A549 (cell line): ENCODE data around the gene AP2B1. TPM values are rescaled to one million over a fixed set of nuclear protein-coding genes. Genes with fewer than 3 reads are reported as not detected.

Experiments used
- ATAC-seq, 2 experiments: fragments of 200-7000 bp in 1 of 2; fragments of >200 bp in 1 of 2; cut with Nextera tagmentation in 1 of 2; cut with Tn5 transposase in 1 of 2; 3 replicates each; pipeline versions ENCODE4 v1.8.0 to v1.9.1; 2018 to 2020; ENCODE audit warnings: mild to moderate bottlenecking in 1 of 2, moderate library complexity in 1 of 2
- CTCF ChIA-PET: fragments of 300-600 bp; sonication (Branson Sonifier 250); formaldehyde crosslinking; extraction: SDS; loops from one replicate; lab custom pipeline; 2021; ENCODE audit warnings: antibody characterized with exemption, inconsistent platforms; lab: Yijun Ruan, JAX
- POLR2A ChIA-PET: fragments of 350-600 bp; formaldehyde crosslinking; extraction: SDS; loops from one replicate; lab custom pipeline; 2021; ENCODE audit warnings: antibody characterized with exemption, inconsistent platforms; lab: Yijun Ruan, JAX
- DNase-seq, 2 experiments: peaks; one replicate each; pipeline versions ENCODE4 v3.0.0 to v3.0.0-alpha.2; 2011 to 2016; ENCODE audit warnings: low read depth in 1 of 2, low spot score in 1 of 2
- FAIRE-seq: peaks from 2 replicates; lab custom pipeline; 2011; peaks lifted over from hg19 to GRCh38; lab: Jason Lieb, UNC
- H3K27ac ChIP-seq, 2 experiments: fragments of >200 bp; sonication (Bioruptor Twin); formaldehyde crosslinking; 3 replicates each; pipeline ENCODE4 v1.5.1; 2016 to 2017
- H3K4me1 ChIP-seq: fragments of >200 bp; sonication (Bioruptor Twin); formaldehyde crosslinking; 3 replicates; pipeline ENCODE4 v1.6.1; 2016
- H3K4me2 ChIP-seq: fragments of >200 bp; sonication (Bioruptor Twin); formaldehyde crosslinking; 3 replicates; pipeline ENCODE4 v1.6.1; 2016
- H3K4me3 ChIP-seq: fragments of >200 bp; sonication (Bioruptor Twin); formaldehyde crosslinking; 3 replicates; pipeline ENCODE4 v1.5.1; 2016
- H3K9me3 ChIP-seq: fragments of >200 bp; sonication (Bioruptor Twin); formaldehyde crosslinking; 3 replicates; pipeline ENCODE4 v1.6.1; 2016
- BHLHE40 ChIP-seq: IDR thresholded peaks from 2 replicates; pipeline ENCODE4 v1.6.1; 2012; ENCODE audit warnings: low read depth, low read length, inconsistent platforms
- CBX2 ChIP-seq: fragments of 200-600 bp; sonication (generic); IDR thresholded peaks from 2 replicates; pipeline ENCODE4 v1.6.1; 2016; ENCODE audit warnings: low read depth, mild to moderate bottlenecking, borderline replicate concordance
- CEBPB ChIP-seq, 2 experiments: fragments of >200 bp in 1 of 2; sonication (Bioruptor Twin) in 1 of 2; formaldehyde crosslinking in 1 of 2; IDR thresholded peaks; 2 replicates each; pipeline ENCODE4 v1.6.1; 2012 to 2016
- CHD2 ChIP-seq: fragments of 150-350 bp; IDR thresholded peaks from 2 replicates; pipeline ENCODE4 v1.6.1; 2014; ENCODE audit warnings: low read length; ENCODE audit not compliant: partially characterized antibody
- EHMT2 ChIP-seq: fragments of 200-600 bp; sonication (generic); IDR thresholded peaks from 2 replicates; pipeline ENCODE4 v1.6.1; 2016; ENCODE audit warnings: antibody characterized with exemption, low read depth, mild to moderate bottlenecking, moderate library complexity
- EP300 ChIP-seq, 2 experiments: fragments of >200 bp; sonication (Bioruptor Twin); formaldehyde crosslinking; IDR thresholded peaks; 2 replicates in 1 of 2; 3 replicates in 1 of 2; pipeline ENCODE4 v1.6.1; 2016 to 2017
- ESRRA ChIP-seq: fragments of 150-350 bp; IDR thresholded peaks from 2 replicates; pipeline ENCODE4 v1.6.1; 2014; ENCODE audit warnings: mild to moderate bottlenecking, low read length, borderline replicate concordance
- FOSB ChIP-seq: fragments of 250-450 bp; sonication (Bioruptor Pico); IDR thresholded peaks from 2 replicates; pipeline ENCODE4 v1.5.0; 2020; ENCODE audit warnings: mild to moderate bottlenecking, moderate library complexity
- GATA3 ChIP-seq: IDR thresholded peaks from 2 replicates; pipeline ENCODE4 v1.6.1; 2012; ENCODE audit warnings: borderline replicate concordance
- HDAC2 ChIP-seq: fragments of 200-600 bp; sonication (generic); IDR thresholded peaks from 2 replicates; pipeline ENCODE4 v1.6.1; 2016
- HES2 ChIP-seq: fragments of >200 bp; sonication (Bioruptor Twin); formaldehyde crosslinking; IDR thresholded peaks from 2 replicates; pipeline ENCODE4 v1.6.1; 2016
- HEYL ChIP-seq: fragments of 250-450 bp; sonication (Bioruptor Pico); IDR thresholded peaks from 2 replicates; pipeline ENCODE4 v1.8.0; 2021; ENCODE audit warnings: mild to moderate bottlenecking, moderate library complexity
- HOXB5 ChIP-seq: fragments of 250-450 bp; sonication (Bioruptor Pico); IDR thresholded peaks from 2 replicates; pipeline ENCODE4 v1.5.0; 2020; ENCODE audit warnings: mild to moderate bottlenecking, moderate library complexity
- MAX ChIP-seq: IDR thresholded peaks from 2 replicates; pipeline ENCODE4 v1.6.1; 2012
- MAZ ChIP-seq: fragments of 150-350 bp; IDR thresholded peaks from 2 replicates; pipeline ENCODE4 v1.6.1; 2014; ENCODE audit warnings: antibody characterized with exemption, low read depth, low read length, borderline replicate concordance
- NPAS2 ChIP-seq: fragments of 250-450 bp; sonication (Bioruptor Pico); IDR thresholded peaks from 2 replicates; pipeline ENCODE4 v1.8.0; 2022; ENCODE audit warnings: mild to moderate bottlenecking, moderate library complexity, borderline replicate concordance
- NR3C1 ChIP-seq: fragments of >200 bp; sonication (Bioruptor Twin); formaldehyde crosslinking; IDR thresholded peaks from 3 replicates; pipeline ENCODE4 v1.6.1; 2017
- PHF8 ChIP-seq: fragments of 200-600 bp; sonication (generic); IDR thresholded peaks from 2 replicates; pipeline ENCODE4 v1.6.1; 2016; ENCODE audit warnings: low read depth, mild to moderate bottlenecking, antibody characterized with exemption, moderate library complexity, borderline replicate concordance
- POLR2A ChIP-seq: IDR thresholded peaks from 2 replicates; pipeline ENCODE4 v1.6.1; 2012; ENCODE audit warnings: mild to moderate bottlenecking, low read length
- SREBF2 ChIP-seq: fragments of 450-650 bp; IDR thresholded peaks from 2 replicates; pipeline ENCODE4 v1.6.1; 2014; ENCODE audit warnings: mild to moderate bottlenecking, moderate library complexity
- TP53 ChIP-seq: fragments of 250-450 bp; sonication (Bioruptor Pico); IDR thresholded peaks from 2 replicates; pipeline ENCODE4 v1.5.0; 2021; ENCODE audit warnings: mild to moderate bottlenecking, moderate library complexity
- ZFP36 ChIP-seq: fragments of 450-650 bp; IDR thresholded peaks from 2 replicates; pipeline ENCODE4 v1.6.1; 2014; ENCODE audit warnings: borderline replicate concordance; ENCODE audit not compliant: partially characterized antibody
- ZNF302 ChIP-seq: fragments of 250-450 bp; sonication (Bioruptor Pico); IDR thresholded peaks from 2 replicates; pipeline ENCODE4 v1.9.0; 2021; ENCODE audit warnings: inconsistent platforms, mild to moderate bottlenecking, moderate library complexity
- WGBS: methylation state at CpG from one replicate; pipeline ENCODE4 v1.1.6; 2017; ENCODE audit errors: missing lambda C conversion rate; 5-methylcytosine and 5-hydroxymethylcytosine counted together
- polyA plus RNA-seq, 4 experiments: library from polyadenylated mRNA; depleted of rRNA in 3 of 4; stranded (reverse); fragments of >200 nt; fragmentation: RNase III in 1 of 4; extraction: RNeasy Plus Mini Kit Qiagen cat#74134 plus additional on column Dnase treatment in 1 of 4; gene quantifications; 2 replicates in 3 of 4; 3 replicates in 1 of 4; pipeline ENCODE4 v1.2.3, GENCODE V29; 2011 to 2017
- TF ChIP-seq, protein P1 (sequence below): IDR thresholded peaks from 2 replicates; pipeline ENCODE4 v1.6.1; 2012
- TF ChIP-seq, protein P2 (sequence below): IDR thresholded peaks from 2 replicates; pipeline ENCODE4 v1.6.1; 2012; ENCODE audit warnings: low read depth, borderline replicate concordance

AP2B1 gene
- polyA plus RNA-seq, 2 of the 4 experiments (the other 2 are of a cell fraction), result 110 to 278 TPM

GRCh38 chr17:35708149-35708548 is 121.0 kb downstream of the AP2B1 start:
- no peak overlapping the region for H3K4me2 ChIP-seq
- peak in 1 of 2 experiments; percentile 41; a peak in 1 of 6 replicates for ATAC-seq
- H3K27ac ChIP-seq, result no peak overlapping the region
- TF ChIP-seq MAX (no peak), ZNF302 (no peak), EP300 (IDR thresholded peaks at IDR 0.05) (no peak), PHF8 (no peak), TP53 (CRISPR knock-in tag) (no peak)
- TF ChIP-seq, protein P1, sequence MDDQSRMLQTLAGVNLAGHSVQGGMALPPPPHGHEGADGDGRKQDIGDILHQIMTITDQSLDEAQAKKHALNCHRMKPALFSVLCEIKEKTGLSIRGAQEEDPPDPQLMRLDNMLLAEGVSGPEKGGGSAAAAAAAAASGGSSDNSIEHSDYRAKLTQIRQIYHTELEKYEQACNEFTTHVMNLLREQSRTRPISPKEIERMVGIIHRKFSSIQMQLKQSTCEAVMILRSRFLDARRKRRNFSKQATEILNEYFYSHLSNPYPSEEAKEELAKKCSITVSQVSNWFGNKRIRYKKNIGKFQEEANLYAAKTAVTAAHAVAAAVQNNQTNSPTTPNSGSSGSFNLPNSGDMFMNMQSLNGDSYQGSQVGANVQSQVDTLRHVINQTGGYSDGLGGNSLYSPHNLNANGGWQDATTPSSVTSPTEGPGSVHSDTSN, result no peak
- TF ChIP-seq, all 56 proteins: peak for 0
- POLR2A ChIA-PET, result no interaction called here
- H3K9me3 ChIP-seq, result no peaks in the 10 kb centered on the region
- 76% methylated on average over 3 of the region's 3 CpGs for WGBS
- no peak overlapping the region for H3K4me3 ChIP-seq
- FAIRE-seq (no peak), DNase-seq (no peak)
- CTCF ChIA-PET, result interaction anchor here (0.7 to 3.5 kb wide), 7 partner anchors 17 to 95 kb away, joined by 3 to 14 read pairs (median 5); no protein-coding TSS in a partner anchor
- H3K4me1 ChIP-seq, result peaks cover 31% of the 10 kb centered on the region

- POLR2A ChIA-PET, result no interaction called here
Observed at GRCh38 chr17:35708951-35709350, 121.8 kb downstream of the AP2B1 start.

GRCh38 chr17:35709874-35710273 is 122.8 kb downstream of the AP2B1 start:
- Histone ChIP-seq H3K27ac (peak overlapping the region; percentile 4 to 27; a peak in 2 of 6 replicates), H3K4me1 (peaks cover 29% of the 10 kb centered on the region), H3K4me2 (no peak overlapping the region; the same call in 2 of the 3 replicates), H3K4me3 (no peak overlapping the region), H3K9me3 (no peaks in the 10 kb centered on the region)
- ATAC-seq, result no peak
- no peak for DNase-seq
- FAIRE-seq, result no peak
- TF ChIP-seq, protein P2, sequence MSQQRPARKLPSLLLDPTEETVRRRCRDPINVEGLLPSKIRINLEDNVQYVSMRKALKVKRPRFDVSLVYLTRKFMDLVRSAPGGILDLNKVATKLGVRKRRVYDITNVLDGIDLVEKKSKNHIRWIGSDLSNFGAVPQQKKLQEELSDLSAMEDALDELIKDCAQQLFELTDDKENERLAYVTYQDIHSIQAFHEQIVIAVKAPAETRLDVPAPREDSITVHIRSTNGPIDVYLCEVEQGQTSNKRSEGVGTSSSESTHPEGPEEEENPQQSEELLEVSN, result no peak
- no peak for TF ChIP-seq NR3C1
- TF ChIP-seq NPAS2 (CRISPR knock-in tag), result no peak
- TF ChIP-seq HES2, result no peak
- no peak for TF ChIP-seq TP53 (CRISPR knock-in tag)
- TF ChIP-seq CBX2, result no peak
- no peak for TF ChIP-seq PHF8
- no peak for TF ChIP-seq SREBF2
- no peak for TF ChIP-seq HDAC2
- ChIA-PET POLR2A (no interaction called here), CTCF (interaction anchor here (0.9 to 2.7 kb wide), 11 partner anchors 9 to 170 kb away, joined by 3 to 19 read pairs (median 5); no protein-coding TSS in a partner anchor)
- 92% methylated on average over 3 of the region's 3 CpGs for WGBS

More at GRCh38 chr17:35708951-35709350, 121.8 kb downstream of the AP2B1 start:
- TF ChIP-seq HOXB5 (CRISPR knock-in tag) (no peak), GATA3 (no peak)
- TF ChIP-seq, all 56 proteins: peak for 0
- DNase-seq, result no peak
- Histone ChIP-seq H3K4me2 (no peak overlapping the region), H3K4me1 (peaks cover 31% of the 10 kb centered on the region), H3K27ac (no peak overlapping the region), H3K9me3 (no peaks in the 10 kb centered on the region), H3K4me3 (no peak overlapping the region)
- CTCF ChIA-PET, result interaction anchor here (0.7 to 3.5 kb wide), 12 partner anchors 11 to 169 kb away, joined by 3 to 14 read pairs (median 3); no protein-coding TSS in a partner anchor
- no peak for ATAC-seq
- no peak for FAIRE-seq
- 95% methylated on average over 3 of the region's 3 CpGs for WGBS

DNA sequence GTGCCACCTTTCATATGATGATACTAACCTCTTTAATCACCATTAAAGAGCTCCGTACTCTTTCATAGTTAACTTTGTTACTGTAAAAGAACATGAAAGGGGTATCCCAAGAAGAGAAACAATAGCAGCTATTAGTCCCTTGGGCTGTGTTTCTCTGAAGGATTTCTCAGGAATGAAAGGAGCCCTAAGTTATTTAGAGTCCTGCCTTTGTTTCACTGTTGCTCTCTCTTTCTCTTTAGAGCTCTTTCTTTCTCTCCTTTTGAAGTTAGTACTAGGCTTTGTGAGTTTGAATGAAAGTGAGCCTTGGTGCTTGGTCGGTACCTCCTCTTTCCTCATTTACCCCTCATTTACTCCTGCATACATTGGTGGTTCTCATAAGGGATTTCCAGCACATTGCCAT is 123.8 kb downstream of the AP2B1 start:
- ATAC-seq, result no peak
- no peak for FAIRE-seq
- Histone ChIP-seq H3K27ac (no peak overlapping the region), H3K9me3 (no peaks in the 10 kb centered on the region), H3K4me1 (peaks cover 18% of the 10 kb centered on the region; the same call in 2 of the 3 replicates), H3K4me2 (no peak overlapping the region), H3K4me3 (no peak overlapping the region)
- TF ChIP-seq BHLHE40 (no peak), NPAS2 (CRISPR knock-in tag) (no peak), FOSB (no peak), MAZ (no peak), CEBPB (IDR thresholded peaks at IDR 0.05) (no peak), EHMT2 (no peak), HDAC2 (no peak), HEYL (CRISPR knock-in tag) (no peak), TP53 (CRISPR knock-in tag) (no peak), ESRRA (no peak), ZFP36 (no peak), POLR2A (no peak), CHD2 (no peak)
- WGBS, result 90% methylated on average over 2 of the region's 2 CpGs
- ChIA-PET POLR2A (no interaction called here), CTCF (interaction anchor here (0.7 to 2.7 kb wide), 3 partner anchors 36 to 139 kb away, joined by 3 to 19 read pairs (median 3); no protein-coding TSS in a partner anchor)
- DNase-seq, result no peak
